GM18498 (cell line): ENCODE results near the gene SLC19A1.

Source experiments
- ATAC-seq: cut with Tn5 transposase; IDR thresholded peaks from one replicate; pipeline ENCODE4 v1.9.1; 2021; ENCODE audit warnings: mild to moderate bottlenecking, moderate library complexity; ENCODE audit not compliant: unreplicated experiment

Gene SLC19A1

DNA sequence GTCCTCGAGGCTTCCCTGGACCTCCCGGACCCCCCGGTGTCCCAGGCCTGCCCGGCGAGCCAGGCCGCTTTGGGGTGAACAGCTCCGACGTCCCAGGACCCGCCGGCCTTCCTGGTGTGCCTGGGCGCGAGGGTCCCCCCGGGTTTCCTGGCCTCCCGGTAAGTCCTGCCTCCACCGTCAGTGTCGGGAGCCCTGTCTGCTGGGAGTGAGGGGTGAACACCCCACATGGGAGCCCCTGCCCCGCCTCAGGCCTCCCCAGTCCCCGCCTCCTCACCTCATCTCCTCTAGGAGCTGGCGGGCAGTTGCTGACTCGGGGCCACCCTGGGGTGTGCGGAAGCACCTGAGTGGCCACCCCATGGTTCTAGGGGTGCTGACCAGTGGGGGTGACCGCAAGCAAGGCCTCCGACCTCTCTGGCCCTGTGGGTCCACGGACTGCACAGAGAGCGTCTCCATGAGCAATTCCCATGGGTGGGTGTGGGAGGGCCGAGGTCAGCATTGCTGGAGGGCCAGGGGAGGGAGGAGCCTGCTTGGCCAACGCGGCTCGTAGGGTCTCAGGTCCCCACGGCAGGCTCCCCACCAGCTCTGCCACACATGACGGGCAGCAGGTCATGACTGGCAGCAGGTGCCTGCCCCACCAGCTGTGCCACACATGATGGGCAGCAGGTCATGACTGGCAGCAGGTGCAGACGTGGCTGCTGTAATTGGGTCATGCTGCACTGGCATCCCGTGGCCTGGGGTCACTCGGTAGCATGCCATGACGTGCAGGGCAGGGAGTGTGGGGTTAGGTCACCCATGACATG is 61.3 kb downstream of the SLC19A1 start:
- no peak for ATAC-seq

DNA sequence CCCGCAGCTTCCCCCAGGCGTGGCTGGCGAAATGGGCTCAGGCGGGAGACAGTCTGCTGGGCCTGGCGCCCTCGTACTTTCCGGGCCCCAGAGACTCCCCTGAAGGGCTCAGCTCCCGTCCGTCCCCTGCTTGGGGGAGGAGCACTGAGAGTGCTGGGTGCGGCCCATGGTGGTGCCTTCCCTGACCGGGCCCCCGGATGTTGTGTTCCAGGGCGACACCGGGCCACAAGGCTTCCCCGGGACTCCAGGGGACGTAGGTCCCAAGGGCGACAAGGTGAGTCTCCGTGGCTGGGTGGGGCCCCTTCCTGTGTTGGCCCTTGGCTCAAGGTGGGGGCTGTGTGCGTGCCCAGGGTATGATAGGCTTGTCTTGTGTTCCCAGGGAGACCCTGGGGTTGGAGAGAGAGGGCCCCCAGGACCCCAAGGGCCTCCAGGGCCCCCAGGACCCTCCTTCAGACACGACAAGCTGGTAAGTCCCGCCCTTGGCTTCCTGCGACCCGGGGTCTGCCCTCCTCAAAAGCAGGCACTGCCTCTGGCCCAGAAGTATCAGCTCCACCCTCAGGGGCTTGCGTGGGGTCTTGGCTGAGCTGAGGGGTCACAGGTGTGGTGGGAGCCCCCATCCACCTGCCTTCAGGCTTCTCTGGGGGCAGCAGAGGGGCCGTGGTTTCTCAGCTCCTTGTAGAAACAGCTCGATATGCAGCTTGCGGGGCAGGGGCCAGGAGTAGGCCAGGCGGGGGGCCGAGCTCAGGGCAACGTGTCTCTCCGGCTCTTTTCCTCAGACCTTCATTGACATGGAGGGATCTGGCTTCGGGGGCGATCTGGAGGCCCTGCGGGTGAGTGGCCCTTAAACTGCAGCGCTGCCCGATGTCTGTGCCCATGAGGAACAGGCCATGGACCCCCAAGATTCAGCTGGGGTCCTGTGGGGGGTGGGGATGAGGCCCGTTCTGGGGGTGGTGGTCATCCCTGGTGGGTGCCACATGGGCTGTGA is 62.3 kb downstream of the SLC19A1 start:
- ATAC-seq, result no peak

DNA sequence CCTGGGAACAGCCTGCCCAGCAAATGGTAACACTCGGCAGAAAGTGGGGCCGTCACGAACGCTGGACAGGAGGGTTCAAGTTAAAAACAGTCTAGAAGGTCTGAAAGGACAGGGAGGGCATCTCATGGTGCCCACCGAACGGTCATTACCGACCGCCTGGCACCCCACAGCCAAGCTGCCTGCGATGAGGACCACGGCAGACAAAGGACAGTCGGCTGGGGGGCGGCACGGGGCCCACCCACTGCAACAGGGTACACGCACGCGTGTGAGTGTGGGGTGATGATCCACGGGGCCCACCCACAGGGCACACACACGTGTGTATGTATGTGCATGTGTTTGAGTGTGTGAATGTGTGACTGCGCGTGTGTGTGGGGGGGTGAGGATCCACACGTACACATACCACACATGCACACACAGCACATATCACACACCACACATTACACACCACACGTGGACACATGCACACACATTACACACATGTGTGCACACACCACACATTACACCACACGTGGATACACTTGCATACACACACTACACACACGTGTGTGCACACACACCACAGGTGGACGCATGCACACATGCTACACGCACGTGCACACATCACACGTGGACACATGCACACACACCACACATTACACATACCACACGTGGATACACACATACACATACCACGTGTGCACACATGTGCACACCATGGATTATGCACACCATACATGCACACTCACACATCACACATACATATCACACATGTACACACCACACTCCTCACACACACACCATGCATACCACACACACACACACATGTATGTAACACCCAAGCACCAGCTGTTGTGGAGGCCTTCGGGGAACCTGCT is 63.2 kb downstream of the SLC19A1 start:
- ATAC-seq, result no peak

DNA sequence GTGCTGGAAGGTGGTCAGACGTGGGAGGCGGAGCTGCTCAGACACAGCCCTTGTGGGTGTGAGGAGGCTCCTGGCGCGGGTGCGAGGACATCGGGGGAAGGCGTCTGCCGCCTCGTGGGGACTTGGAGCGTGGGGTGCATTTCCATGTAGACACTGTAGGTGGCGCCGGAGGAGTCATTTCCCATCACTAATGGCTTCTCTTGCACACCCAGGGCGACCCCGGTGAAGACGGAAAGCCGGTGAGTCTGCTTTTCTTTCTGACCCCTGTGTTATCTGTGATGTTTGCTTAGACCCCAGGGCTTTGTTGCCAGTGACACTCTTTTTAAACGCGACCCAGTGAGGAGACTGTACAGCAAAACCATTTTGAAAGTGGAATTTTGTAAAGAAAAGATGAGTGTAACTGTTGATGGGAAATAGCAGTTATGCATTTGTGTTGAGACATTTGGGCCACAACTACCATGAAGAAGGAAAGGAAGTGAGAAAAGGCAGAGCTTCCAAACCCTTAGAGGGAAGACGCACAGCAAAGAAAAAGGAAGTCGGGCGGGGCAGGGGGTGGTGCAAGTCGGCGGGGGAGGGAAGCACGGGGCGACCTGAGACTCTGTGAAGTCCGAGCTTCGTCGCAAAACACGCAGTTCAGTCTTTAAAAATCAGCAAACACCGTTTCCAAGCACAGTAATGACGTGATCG is 64.0 kb downstream of the SLC19A1 start:
- ATAC-seq, result no peak

DNA sequence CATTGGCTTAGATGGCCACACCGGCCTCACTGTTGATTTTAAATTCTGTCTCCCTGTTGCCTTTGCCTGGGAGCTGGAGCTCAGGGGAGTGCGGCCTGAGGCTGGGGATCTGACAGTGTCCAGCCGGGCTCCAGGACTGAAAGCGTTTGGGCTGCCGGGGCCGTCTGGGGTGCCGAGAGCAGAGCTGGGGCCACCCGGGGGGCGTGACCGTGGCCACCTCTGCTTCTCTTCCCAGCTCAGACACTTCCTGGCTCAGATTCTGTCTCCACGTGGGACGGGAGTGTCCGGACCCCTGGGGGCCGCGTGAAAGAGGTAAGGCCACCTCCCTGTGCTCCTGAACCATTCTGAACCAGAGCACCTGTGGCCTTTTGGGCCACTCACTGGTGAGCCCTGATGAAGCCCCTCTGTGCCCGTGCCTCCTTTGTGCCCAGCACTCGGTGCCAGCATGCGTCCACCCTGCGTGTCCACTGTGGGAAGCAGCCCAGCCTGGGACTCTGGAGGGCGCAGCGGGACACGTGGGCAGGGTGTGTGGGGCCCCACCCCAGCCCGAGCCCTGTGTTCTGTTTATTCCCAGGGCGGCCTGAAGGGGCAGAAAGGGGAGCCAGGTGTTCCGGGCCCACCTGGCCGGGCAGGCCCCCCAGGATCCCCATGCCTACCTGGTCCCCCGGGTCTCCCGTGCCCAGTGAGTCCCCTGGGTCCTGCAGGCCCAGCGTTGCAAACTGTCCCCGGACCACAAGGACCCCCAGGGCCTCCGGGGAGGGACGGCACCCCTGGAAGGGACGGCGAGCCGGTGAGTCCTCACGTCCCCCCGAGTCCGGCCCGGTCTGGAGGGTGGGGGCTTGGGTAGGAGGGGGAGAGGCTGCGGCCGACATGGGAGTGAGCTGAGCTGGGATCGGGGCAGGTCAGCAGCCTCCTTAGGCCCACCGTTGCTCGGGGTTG is 64.8 kb downstream of the SLC19A1 start:
- ATAC-seq, result no peak

DNA sequence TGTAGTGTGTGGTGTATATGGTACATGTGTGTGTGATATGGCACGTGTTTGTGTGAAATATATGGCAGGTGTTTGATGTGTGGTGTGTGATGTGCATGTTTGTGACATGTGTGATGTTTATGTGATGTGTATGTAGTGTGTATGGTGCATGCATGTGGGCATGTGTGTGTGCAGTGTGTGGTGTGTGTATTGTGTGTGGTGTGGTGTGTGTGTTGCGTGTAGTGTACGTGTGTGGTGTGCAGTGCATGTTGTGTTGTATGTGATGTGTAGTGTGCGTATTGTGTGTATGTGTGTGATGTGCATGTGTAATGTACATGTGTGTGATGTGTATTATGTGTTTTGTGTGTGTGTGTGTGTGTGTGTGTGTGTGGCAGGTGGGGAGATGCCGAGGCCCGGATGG is 65.7 kb downstream of the SLC19A1 start:
- no peak for ATAC-seq

DNA sequence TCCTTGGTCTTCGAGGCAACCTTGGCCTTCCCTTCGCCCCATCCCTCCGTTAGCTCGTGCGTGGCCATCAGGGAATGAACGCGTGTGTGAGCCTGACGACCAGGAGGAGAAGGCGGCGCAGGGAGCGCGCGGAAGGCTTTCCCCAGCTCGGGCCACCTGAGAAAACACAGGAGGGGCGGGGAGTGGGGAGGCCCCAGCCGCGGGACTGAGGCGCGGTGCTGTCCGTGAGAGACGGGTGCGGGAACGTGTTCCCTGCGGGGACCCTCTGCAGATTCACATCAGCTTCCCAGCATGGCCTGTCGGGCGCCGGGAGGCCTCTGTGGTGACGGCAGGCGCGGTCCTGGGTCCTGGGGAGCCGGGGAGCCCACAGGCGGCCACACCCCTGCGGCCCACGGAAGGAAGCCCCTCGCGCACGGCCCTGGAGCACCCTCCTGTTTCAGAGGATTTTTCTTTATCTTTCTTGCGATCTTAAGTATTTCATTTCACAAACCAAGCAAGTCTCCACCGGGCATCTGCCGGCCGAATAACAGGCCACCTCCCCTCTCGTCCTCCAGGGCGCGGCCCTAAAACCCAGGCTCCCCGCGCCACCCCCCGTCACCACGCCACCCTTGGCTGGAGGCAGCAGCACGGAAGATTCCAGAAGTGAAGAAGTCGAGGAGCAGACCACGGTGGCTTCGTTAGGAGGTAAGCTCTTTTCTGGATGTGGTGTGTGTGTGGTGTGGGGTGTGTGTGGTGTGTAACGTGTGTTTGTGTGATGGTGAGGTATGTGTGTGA is 66.3 kb downstream of the SLC19A1 start:
- no peak for ATAC-seq

DNA sequence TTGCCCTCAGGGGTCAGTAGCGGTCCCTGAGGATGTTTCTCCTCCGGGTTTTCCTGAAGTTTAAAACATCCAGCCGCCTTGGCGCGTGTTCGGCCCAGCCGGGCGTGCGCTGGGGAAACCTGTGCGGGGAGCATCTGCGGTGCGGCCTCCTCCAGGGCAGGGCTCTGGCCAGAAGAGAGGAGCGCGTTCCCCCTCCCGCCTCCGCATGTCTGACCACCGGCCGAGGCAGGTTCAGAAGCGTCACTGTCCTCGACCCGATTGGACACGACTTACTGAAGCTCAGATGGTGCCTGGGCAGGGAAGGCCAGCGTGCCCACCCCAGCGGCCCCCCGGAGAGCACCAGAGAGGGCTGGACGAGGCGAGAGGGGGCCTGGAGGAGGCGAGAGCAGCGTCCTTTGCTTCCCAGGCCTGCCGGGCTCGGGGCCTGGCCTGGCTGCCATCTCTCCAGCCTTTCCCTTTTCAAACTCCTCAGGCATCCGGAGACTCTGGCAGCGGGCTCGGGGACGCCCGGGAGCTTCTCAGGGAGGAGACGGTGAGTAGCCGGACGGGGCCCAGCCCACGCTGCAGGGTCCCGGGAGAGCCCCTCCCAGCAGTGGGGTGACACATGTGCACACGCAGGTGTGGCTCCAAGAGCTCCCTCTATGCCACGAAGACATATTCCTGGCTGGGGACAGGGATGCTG is 67.1 kb downstream of the SLC19A1 start:
- no peak for ATAC-seq

DNA sequence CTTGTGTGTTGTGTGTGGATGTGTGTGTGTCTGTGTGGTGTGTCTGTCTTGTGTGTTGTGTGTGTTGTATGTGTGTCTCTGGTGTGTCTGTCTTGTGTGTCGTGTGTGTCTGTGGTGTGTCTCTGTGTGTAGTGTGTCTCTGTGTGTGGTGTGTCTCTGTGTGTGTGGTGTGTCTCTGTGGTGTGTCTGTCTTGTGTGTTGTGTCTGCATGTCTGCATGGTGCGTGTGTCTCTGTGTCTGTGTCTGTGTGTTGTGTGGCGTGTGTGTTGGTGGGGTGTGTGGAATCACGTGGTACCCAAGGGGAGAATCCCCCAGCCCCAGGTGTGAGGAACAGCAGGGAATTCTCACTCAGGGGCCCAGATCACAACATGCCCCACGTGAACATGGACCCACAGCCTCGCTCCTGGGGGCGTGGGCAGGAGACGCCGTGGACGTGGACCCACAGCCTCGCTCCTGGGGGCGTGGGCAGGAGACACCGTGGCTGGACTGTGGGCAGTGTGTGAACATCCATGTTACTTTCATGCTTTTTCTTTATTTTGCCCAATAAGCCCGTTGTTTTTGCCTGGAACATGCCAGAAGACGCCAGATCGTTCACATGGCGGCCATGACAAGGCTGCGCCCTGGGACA is 67.8 kb downstream of the SLC19A1 start:
- ATAC-seq, result no peak

DNA sequence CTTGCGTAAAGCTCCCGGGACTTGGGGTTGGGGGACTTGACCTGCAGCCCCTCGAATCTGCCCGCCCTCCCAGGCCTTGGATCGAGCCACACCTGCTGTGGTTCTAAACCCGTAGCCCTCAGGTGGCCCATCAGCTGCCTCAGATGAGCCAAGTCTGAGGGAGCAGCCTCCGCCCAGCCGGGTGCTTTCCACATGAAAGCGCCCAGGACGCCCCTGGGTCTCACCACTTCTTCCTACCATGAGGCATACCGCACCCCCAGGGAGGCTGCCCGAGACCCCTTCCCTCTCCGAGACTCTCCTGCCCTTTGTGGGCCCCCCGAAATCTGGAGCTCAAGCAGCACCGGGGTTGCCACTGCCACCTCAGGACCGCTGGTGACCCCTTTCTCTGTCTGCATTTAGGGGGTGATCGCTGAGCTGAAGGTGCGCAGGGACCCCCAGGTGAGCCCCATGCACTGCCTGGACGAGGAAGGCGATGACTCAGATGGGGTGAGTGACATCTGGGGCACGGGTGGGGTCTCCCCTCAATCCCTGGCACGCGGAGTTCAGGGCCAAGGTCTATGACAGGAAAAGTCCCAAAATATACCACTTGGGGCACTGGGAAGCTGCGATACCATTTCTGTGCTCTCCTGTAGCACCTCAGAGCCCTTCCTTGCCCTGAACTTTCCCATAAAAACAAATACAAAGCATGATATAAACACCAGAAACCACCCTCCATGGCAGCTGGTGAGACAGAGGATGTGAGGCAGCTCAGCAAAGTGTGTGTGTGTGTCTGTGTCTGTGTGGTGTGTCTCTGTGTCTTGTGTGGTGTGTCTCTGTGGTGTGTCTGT is 68.5 kb downstream of the SLC19A1 start:
- no peak for ATAC-seq

DNA sequence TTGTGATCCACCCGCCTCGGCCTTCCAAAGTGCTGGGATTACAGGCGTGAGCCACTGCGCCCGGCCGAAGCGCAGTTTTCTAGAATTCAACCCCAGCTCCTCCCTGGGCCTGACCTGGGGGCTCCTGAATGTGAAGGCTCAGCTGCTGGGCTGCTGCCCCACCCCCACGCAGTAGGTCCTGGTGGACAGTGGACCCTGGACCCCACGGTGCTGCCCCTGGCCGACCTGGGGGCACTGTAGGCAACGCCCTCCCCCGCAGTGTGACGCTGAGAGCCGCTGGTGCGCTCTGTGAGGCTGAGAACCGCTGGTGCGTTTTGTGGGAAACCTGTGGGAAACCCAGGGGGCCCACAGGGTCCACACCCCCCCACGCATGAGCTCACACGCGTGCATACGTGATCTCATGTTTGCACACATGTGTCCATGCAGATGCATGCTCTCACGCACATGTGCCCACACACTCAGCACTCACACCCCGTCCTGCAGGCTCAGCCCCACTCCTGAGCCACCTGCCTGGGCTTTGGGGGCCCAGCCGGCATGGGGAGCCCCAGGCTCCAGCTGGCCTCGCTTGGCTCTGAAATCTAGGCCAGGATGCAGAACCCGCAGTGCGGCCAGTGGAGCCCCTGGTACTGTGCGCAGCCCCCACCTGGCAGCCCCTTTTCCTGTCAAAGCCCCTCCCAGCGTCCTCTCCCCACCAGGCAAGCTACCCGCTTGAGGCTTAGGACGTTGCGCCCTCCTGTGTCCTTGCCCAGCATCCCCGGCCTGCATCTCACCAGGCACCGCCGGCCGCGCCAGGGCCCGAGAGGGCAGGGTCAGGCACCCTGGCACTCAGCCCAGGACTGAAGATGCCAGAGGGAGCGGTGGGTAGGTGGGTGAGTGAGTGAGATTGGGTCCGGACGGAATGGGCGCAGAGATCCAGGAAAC is 69.5 kb downstream of the SLC19A1 start:
- ATAC-seq, result no peak

DNA sequence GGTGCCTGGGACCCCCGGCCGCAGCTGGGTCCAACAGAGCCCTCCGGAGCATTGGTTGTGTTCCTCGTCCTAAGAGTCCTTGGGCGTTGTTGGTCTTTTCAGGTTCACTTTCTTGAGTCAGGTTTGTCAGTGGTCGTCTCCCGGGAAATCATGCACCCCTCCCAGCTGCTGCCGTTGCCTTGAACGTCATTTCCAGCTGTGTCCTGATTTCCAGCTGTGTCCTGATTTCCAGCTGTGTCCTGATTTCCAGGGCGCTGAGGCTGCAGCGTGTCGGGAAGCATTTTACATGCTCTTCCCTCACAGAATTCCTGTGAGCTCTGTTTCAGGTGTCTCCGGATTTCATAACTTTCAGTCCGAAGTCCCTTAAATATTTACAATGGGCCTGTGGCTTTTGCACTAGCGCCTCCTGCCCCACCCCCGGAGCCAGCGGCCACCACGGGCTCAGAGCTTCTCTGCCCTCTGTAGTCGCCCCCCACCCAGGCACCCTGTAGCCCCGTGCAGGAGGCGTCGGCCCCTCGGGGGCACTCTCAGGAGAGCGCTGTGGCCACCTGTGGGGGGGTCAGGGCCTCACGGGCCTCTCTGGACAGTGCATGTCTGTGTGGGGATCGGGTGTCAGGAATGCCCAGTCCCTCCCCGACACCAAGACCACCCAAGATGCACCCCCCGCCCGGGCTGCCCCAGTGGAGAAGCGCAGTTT is 70.6 kb downstream of the SLC19A1 start:
- ATAC-seq, result no peak

DNA sequence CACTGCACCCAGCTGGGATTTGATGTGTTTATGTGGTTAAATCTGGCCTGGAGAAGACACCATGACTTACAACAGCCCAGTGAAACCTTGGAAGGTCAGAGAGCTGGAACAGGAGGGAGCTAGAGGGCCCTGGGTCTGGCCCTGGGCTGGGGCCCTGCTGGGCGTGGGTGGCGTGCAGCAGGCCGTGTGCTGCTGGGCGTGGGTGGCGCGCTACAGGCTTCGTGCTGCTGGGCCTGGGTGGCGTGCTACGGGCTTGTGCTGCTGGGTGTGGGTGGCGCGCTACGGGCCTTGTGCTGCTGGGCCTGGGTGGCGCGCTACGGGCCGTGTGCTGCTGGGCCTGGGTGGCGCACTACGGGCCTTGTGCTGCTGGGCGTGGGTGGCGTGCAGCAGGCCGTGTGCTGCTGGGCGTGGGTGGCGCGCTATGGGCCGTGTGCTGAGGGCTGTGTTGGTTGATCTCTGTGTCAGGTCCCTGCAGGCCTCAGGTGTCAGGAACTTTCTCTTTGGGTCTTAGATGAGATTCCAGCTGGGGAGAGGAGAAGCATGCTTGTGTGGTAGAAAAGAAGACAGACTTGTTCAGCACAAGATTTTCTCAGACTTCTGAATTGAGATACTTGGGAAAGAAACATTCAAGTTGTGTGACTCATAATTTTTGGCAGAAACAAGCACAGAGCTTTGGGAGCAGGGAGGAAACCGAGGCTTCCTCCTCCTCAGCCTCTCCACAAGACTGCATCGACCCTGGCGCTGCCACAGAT is 71.3 kb downstream of the SLC19A1 start:
- no peak for ATAC-seq

DNA sequence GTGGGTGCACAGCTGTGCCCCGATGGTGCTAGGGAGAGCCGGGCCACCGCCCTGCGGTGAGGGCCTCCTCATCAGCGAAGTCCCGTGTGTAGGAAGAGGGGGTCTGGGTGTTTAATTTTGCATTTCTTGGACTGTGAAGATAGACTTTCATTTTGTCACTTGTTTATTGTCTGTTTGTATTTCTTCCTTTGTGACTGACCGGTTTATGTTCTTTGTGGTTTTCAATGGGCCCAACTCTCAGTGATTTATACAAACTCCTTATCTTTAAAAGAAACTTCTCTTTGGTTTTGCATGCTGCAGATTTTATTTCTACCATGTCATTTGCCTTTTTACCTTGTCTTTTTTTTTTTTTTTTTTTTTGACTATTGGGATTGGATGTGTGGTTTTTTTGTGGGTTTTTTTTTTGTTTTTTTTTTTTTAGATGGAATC is 72.1 kb downstream of the SLC19A1 start:
- ATAC-seq, result no peak
